Activated T-cell treated with anti-CD3 and anti-CD28 coated beads for 48 hours (primary cell): ENCODE results near the gene HSPA8.
A peak's percentile ranks its signal among the peaks of the same experiment; 100 is the strongest.
"Not testable (repeated sequence)": the region's sequence is repeated elsewhere in the genome, so short reads cannot be mapped to it uniquely, and the experiment has no call there.

ENCODE experiments used
- DNase-seq: peaks from one replicate; pipeline ENCODE4 v3.0.0-alpha.2; 2020; ENCODE audit warnings: low read depth

Gene HSPA8

GRCh38 chr11:123072332-123072761 lies 10.4 kb upstream of the HSPA8 start:
- no peak for DNase-seq

GRCh38 chr11:123069908-123070821 lies 8.2 kb upstream of the HSPA8 start:
- DNase-seq: no peak

GRCh38 chr11:123065621-123066020 lies 3.7 kb upstream of the HSPA8 start:
- no peak for DNase-seq

GRCh38 chr11:123063826-123064657 lies 2.1 kb upstream of the HSPA8 start:
- DNase-seq: no peak

GRCh38 chr11:123062892-123063825 lies 1.2 kb upstream of the HSPA8 start:
- no peak for DNase-seq

GRCh38 chr11:123062158-123062891 lies 389 bp upstream of the HSPA8 start:
- DNase-seq: peak; percentile 100

GRCh38 chr11:123060277-123061000 lies 1.5 kb downstream of the HSPA8 start:
- DNase-seq: no peak

GRCh38 chr11:123059041-123059920 lies 2.7 kb downstream of the HSPA8 start:
- not testable (repeated sequence) for DNase-seq

GRCh38 chr11:123057661-123058305 lies 4.2 kb downstream of the HSPA8 start:
- DNase-seq: no peak

- DNase-seq: no peak
Measured at GRCh38 chr11:123056835-123057491, 5.0 kb downstream of the HSPA8 start.

GRCh38 chr11:123055191-123055901 lies 6.6 kb downstream of the HSPA8 start:
- no peak for DNase-seq

GRCh38 chr11:123054301-123055065 lies 7.5 kb downstream of the HSPA8 start:
- DNase-seq: no peak

GRCh38 chr11:123052901-123053721 lies 8.8 kb downstream of the HSPA8 start:
- DNase-seq: no peak

- no peak for DNase-seq
Measured at GRCh38 chr11:123051634-123052033, 10.3 kb downstream of the HSPA8 start.

GRCh38 chr11:123051146-123051545 lies 10.8 kb downstream of the HSPA8 start:
- no peak for DNase-seq

GRCh38 chr11:123047947-123048293 lies 14.0 kb downstream of the HSPA8 start:
- DNase-seq: no peak
